ENCODE measurements around the gene TBL1X.

TBL1X gene

DNA sequence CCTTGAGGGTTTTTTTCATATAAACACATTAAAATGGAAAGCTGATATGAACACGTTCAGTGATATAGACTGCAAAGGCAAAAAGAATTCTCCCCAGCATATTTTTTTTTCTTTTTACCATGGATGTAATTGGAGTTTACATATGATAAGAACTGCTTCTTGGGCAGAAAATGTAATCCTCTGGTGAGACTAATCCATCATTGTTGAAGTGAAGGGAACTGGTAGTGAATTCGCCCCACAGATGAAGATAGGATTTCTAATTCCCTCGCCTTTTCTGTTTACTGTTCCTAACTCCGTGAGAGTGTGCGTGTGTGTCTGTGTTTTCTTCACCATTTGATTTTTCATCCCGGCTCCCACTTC lies 211.9 kb downstream of the TBL1X start:
- no peak for DNase-seq

GRCh38 chrX:9677098-9677739 lies 212.4 kb downstream of the TBL1X start:
- no peak for DNase-seq

- DNase-seq, result no peak
These were observed 213.5 kb downstream of the TBL1X start for GRCh38 chrX:9678215-9678965.

DNA sequence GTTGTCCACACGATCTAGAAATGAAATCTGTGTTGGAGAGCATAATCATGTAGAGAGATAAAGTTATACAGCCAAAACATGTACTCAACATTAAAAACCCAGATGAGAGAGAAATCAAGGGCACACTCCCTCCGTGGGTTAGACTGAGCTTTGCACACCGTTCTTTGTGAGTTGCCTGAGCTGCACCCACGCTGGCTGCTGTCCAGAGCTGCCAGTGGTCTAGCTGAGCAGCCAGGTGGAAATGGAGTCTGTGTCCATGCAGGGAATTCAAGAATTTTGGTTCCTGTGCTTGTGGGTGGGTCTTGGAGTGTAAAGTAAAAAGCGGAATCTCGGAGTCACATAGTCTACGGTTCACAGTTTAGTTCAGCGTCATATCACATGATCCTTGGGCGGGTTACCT lies 216.2 kb downstream of the TBL1X start:
- no peak for DNase-seq

DNA sequence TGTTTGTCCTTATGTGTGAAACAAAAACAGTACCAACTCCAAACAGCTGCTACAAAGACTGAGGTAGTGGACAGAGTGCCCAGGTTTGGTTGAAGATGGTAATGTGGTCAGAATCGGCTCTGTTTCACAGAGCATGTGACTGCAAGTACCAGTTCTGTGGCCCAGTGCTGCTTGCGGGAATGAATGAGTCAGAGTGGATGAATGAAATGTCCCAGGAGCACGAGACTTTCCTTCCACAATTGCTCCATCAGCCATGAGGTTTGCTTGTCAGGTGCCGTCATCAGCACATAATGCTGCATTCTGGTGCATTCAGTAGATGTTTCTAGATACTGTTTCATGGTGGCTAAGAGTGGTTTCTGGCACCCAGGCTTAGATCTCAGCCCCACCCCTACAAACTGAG lies 216.6 kb downstream of the TBL1X start:
- no peak for DNase-seq

DNA sequence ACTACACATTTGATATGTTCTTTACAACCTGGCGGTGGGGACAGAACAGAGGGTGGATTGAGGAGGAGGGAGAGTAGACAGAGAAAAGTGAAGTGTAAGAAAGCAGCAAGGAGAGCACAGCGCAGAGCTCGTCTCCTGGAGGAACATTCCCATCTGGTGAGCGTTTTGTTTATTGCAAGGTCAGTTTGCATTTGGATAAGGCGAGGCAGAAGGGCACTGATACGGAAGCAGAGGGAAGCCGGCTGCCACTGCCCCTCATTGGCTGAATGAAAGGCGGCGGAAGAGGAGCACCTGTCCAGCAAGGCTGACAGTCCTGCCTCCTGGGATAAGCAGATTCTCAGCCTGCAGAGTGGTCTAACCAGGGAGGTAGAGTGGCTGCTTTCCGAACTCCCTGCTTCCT lies 217.6 kb downstream of the TBL1X start:
- no peak for DNase-seq

GRCh38 chrX:9682861-9683260 lies 218.0 kb downstream of the TBL1X start:
- DNase-seq, result no peak

DNA sequence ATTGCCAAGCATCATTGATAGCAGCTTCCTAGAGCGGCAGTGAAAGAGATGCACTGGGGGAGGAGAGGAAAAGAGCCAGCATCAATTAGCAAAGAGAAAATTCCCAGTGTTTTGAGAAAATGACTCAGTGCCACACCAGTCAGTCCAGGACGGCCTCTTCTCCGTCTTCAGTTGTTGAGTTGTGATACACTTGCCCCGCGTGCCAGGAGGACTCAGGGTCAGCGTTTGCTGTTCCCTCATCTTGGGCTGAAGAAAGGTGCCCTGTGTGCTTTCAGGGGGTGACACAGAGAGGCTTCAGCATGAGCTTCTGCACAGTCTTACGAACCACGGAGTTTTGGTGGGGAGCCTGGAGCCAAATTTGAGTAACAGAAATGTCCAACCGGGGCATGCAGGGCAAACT lies 218.5 kb downstream of the TBL1X start:
- DNase-seq, result no peak

- DNase-seq, result no peak
These were observed 223.0 kb downstream of the TBL1X start for GRCh38 chrX:9687899-9688298.

- DNase-seq, result no peak
These were observed 224.0 kb downstream of the TBL1X start for GRCh38 chrX:9688833-9689232.

GRCh38 chrX:9690046-9690445 lies 225.2 kb downstream of the TBL1X start:
- no peak for DNase-seq

DNA sequence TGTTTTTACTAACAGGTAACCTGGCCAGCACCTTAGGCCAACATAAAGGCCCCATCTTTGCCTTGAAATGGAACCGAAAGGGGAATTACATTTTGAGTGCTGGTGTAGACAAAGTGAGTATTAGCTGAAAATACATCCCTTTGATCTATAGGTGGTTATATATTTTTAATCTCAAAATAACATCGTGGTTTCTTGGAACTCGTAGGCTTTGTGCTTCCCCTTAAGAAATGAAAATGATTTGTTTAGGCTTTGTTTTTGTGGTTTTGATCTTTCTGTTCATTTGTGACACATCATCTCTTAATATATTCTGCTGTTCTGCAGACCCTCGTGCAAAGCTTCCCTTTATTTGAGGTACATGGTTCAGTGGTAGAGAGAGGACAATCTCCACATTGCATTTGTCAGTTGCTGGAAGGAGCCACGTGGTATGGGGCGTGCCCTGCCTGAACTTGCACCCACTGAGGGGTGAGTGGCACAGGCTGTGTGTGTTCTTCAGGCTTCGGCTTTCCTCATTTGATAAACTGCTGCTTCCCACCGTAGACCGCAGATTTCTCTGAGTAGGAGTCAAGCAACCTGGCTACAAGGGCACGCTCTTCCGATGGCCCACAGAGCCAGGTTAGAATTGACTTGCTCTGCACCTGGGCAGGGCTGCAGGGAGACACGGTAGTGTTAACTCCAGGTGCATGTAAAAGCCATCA lies 228.6 kb downstream of the TBL1X start:
- no peak for DNase-seq

- no peak for DNase-seq
These were observed 233.7 kb downstream of the TBL1X start for GRCh38 chrX:9698576-9698975.

DNA sequence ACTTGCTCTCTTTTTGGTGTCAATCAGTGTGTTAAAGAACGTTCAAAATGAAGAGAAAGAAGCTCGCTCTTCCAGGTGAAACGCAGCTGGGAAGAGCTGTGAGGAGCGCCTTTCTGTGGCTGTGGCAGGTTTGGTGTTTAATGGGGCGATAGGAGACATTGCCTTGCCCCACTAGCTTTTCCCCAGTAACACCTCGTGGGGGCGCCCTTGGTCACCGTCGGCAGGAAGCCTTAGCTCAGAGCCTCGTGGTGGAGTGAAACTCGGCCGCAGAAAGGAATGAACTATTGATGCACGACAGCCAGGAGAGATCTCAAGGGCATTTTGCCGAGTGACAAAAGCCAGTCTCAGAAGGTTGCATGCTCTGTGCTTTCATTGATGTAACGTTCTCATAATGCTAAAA lies 235.7 kb downstream of the TBL1X start:
- DNase-seq, result no peak

- DNase-seq, result no peak
These were observed 236.9 kb downstream of the TBL1X start for GRCh38 chrX:9701790-9702189.

DNA sequence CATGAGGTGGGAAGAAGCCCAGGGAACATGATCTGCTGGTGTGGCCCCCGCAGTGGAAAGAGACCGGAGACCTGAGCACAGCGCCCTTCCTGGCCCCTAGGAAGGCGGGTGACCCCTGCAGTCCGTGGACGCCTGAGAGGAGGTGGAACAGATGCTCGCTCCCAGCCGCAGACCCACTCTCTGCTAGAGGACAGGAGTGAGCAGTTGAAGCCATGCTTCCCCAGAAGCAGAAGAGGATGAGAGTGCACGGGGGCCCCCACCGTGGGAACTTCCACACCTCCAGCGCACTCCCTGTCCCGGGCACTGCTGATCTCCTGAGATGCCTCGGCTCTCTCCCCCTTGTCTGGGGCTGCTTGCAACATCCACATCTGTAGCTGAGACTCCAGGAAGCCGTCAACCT lies 238.5 kb downstream of the TBL1X start:
- DNase-seq, result no peak

GRCh38 chrX:9704876-9705465 lies 240.1 kb downstream of the TBL1X start:
- DNase-seq, result no peak

GRCh38 chrX:9706421-9706820 lies 241.6 kb downstream of the TBL1X start:
- DNase-seq, result no peak

GRCh38 chrX:9707306-9708033 lies 242.6 kb downstream of the TBL1X start:
- no peak for DNase-seq

DNA sequence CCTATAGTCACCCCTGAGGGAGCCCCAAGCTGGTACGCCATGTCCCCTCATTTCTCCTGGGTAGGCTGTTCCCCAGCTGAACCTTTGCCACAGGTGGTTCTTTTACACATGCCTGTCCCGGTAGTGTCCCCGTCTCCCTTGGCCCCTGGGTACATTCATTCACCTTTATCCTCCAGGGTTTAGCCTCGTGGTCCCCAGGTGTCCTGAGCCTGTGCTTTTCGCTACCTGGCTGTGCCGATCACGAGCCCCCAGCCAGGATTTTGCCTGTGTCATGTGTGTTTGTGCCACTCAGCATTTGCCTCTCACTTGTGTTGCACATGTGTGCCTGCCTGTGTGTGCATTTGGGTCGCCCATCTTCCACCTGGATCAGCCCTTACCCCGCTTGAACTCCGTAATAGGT lies 243.2 kb downstream of the TBL1X start:
- no peak for DNase-seq

DNA sequence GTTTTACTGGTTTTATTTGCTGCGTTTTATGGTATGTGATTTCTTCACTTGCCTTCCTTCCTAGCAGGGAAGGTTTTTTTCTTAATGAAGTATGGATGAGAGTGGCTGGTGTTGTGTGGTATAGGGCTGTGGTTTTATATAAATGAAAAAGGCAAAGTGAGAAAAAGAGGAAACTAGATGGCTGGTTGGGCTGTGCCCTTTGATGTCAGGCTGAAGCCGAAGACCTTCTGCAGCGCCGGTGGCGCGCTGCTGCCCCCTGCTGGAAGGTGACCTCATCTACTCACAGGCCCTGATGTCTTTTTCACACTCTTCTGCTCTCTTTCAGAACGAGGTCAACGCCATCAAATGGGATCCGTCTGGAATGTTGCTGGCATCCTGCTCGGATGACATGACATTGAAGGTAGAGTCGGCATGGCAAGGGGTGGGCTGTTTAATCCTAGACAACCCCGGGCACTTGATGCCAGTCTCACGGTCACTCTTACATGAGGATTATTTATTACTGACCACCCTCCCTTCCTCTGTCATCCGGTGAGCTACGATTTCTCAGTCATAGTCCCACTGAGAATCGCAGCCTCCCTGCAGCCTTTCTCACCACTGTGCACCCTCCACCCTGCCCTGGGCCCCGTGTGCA lies 244.2 kb downstream of the TBL1X start:
- peak; percentile 54 to 55 for DNase-seq

GRCh38 chrX:9710332-9710731 lies 245.5 kb downstream of the TBL1X start:
- DNase-seq, result no peak

GRCh38 chrX:9717376-9717775 lies 252.5 kb downstream of the TBL1X start:
- no peak for DNase-seq

All from AML-193 (cell line).